ENCODE results near the gene ZRANB3.
A peak's percentile ranks its signal among the peaks of the same experiment; 100 is the strongest.

Gene ZRANB3

DNA sequence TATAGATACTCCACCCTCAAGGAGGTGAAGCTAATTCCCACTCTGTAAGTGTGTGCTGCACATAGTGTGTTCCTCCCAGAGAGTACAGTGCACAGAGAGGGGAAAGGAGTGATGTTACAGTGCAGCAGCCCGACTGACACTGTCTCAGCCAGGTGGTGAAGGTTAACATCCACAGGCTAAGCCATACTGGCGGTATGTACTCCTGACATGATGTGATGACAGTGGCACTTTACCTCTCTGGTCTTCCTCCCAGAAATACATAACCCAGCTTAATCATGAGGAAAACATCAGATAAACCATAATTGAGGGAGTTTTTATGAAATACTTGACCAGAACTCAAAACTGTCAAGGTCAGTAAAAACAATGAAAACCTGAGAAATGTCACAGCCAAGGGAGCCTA, 371.8 kb downstream of the ZRANB3 start:
- no peak overlapping the region for H3K27ac ChIP-seq
- TF ChIP-seq, protein P1, sequence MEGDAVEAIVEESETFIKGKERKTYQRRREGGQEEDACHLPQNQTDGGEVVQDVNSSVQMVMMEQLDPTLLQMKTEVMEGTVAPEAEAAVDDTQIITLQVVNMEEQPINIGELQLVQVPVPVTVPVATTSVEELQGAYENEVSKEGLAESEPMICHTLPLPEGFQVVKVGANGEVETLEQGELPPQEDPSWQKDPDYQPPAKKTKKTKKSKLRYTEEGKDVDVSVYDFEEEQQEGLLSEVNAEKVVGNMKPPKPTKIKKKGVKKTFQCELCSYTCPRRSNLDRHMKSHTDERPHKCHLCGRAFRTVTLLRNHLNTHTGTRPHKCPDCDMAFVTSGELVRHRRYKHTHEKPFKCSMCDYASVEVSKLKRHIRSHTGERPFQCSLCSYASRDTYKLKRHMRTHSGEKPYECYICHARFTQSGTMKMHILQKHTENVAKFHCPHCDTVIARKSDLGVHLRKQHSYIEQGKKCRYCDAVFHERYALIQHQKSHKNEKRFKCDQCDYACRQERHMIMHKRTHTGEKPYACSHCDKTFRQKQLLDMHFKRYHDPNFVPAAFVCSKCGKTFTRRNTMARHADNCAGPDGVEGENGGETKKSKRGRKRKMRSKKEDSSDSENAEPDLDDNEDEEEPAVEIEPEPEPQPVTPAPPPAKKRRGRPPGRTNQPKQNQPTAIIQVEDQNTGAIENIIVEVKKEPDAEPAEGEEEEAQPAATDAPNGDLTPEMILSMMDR (conservative IDR thresholded peaks at IDR 0.05), result no peak
- TF ChIP-seq ZFX (IDR thresholded peaks at IDR 0.05), result no peak

DNA sequence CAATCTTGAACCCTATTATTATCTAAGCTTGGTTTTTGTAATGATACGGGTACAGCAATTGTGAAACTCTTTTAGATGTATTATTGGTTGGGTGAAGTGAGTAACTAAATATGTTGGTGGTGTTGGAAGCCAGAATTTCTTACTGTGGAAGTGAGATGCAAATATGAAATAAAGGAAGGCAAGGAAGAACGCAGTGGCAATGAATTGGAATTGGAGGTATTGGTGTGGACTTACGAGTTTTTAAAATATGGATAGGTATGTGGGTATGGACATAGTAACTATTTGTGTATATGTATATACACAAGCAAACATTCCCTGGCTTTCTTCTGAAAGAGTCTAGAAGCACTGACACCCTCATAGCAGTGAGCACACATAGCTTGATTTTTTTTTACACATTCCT, 373.2 kb downstream of the ZRANB3 start:
- TF ChIP-seq, protein P1 (conservative IDR thresholded peaks at IDR 0.05), result no peak
- TF ChIP-seq ZFX (IDR thresholded peaks at IDR 0.05), result no peak
- H3K27ac ChIP-seq, result no peak overlapping the region

DNA sequence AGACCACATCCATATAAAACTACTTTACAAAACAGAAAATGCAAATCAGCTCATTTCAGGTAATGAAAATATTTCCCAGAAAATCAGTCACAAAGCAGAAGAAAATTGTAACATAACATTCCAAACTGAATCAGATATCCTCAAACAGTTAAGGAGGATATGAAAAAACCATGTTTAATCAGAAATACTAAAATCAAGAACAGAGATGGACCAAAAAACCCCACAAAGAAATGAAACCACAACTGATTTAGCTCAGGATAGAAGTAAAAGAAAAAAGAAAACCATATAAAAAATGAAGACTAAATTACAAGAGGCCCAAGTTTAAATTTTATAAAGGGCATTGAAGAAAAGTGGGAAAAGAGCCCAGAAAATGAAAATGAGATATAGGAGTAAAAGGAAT, 376.1 kb downstream of the ZRANB3 start:
- no peak for TF ChIP-seq ZFX (IDR thresholded peaks at IDR 0.05)
- TF ChIP-seq, protein P1 (conservative IDR thresholded peaks at IDR 0.05), result no peak

DNA sequence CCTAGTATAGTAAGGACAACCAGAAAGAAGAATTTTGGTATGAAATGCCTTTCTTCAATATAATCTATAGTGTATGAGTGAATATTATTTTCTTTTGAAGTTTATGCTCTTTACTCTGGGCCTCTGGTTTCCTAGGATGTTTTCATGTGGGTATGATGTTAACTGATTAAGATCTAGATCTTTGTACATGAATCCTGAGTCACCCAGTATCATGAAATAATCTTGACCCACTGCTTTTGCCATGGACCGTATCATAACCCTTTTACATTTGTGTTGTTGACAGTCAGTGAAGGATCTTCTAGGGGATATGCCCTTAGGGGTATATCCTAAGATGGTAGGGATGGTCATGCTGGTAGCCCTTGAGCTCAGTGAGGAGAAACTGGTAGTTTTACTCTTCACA, 378.7 kb downstream of the ZRANB3 start:
- H3K27ac ChIP-seq, result no peak overlapping the region
- TF ChIP-seq ZFX (IDR thresholded peaks at IDR 0.05), result no peak
- TF ChIP-seq, protein P1 (conservative IDR thresholded peaks at IDR 0.05), result no peak

More for the DNA sequence above, 376.1 kb downstream of the ZRANB3 start:
- no peak overlapping the region for H3K27ac ChIP-seq

DNA sequence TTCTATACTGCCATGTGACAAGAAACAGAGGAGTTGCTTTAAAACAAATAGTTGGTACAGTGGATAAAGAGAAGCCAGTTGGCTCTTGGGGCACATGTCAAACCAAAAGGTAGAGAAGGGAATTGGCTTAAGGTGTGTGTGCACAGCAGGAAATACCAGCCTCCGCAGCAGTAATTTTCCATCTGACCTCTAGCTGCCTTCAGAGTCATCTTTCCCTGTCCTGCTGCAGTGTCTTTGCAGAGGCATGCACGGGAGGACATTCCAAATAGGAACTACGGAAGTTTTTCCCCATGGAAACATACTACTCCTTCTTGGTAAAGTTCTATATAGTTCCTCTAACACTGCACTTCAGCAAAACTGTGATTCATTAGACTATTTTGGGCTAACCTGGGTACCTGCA, 379.4 kb downstream of the ZRANB3 start:
- TF ChIP-seq, protein P1 (conservative IDR thresholded peaks at IDR 0.05), result no peak
- no peak for TF ChIP-seq ZFX (IDR thresholded peaks at IDR 0.05)
- H3K27ac ChIP-seq, result peak overlapping the region; percentile 50; the same call in 1 of the 2 replicates

DNA sequence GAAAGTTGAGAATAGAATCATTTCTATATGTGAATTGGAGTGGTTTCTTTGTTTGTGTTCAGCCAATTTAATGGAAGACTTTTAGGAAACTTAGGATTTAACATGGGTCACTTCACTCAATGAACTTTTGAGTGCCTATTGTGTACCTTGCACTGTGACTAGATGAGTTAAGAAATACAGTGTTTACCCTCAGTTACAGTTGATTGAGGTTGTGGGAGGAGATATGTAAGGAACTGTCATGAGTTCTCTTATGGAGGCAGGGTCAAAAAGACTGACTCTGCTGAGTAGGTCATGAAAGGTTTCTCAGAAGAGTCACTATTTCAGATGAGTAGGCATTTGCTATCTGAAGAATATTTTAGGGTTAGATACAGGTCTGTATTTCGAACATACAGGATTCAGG, 380.3 kb downstream of the ZRANB3 start:
- peak overlapping the region; percentile 50; the same call in 1 of the 2 replicates for H3K27ac ChIP-seq
- TF ChIP-seq, protein P1 (conservative IDR thresholded peaks at IDR 0.05), result no peak
- no peak for TF ChIP-seq ZFX (IDR thresholded peaks at IDR 0.05)

DNA sequence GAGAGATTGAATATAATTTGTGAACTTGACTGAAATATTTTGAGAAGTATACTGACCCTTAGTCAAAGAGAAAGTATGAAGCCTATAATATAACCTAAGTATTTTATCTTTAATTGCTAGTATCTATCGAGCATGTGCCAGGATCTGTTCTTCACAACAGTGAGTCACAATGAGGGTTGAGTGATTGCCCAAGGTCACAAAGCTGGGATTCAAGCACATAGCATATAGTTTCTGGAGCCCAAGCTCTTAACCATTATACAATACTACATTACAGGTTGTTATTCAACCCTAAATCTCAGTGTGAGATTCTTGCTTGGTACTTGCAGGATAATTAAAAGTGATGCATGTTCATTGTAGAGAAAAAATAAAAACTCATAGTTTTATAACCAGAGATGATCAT, 381.8 kb downstream of the ZRANB3 start:
- TF ChIP-seq ZFX (IDR thresholded peaks at IDR 0.05), result no peak
- TF ChIP-seq, protein P1 (conservative IDR thresholded peaks at IDR 0.05), result no peak
- H3K27ac ChIP-seq, result no peak overlapping the region
